Measurements from ENCODE around the gene MEIOB. TPM values are rescaled to one million over a fixed set of nuclear protein-coding genes. Genes with fewer than 3 reads are reported as not detected.

MEIOB gene
- total RNA-seq, 1 donor from 2014 or later, result 0.62 TPM

DNA sequence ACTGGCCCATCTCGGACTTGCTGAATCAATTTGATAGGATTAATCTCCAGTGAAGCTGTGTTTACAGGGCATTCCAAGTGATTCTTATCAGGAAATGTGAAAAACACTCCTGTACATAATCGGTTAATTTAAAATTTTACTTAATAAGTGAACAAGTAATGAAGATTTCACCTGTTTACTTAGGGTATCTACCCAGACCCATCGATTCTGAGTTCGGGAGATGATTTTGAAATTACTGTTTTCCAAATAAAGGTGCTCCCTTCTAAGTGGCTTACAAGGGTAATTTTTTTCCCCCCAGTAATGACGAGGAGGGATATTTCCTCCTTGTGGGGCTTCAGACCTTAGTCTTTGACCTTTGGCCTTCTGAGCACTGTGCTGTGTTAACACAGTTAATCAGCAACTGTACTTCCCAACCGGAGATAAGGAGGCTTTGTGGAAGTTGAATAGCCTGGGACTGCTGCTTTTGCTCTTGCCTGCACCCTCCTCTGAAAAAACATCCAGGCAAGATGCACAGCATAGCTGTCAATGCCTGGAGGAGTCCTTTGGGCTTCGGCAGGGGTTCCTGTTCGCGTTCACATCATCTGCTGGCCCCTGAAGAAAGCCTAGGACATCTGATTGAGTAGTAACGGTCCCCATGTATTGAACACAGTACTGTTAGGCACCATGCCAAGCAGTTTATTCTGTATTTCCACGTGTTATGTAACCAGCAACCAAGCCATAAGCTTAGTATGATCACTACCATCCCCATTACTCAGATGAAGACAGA is 43.1 kb downstream of the MEIOB start:
- no peak for DNase-seq

DNA sequence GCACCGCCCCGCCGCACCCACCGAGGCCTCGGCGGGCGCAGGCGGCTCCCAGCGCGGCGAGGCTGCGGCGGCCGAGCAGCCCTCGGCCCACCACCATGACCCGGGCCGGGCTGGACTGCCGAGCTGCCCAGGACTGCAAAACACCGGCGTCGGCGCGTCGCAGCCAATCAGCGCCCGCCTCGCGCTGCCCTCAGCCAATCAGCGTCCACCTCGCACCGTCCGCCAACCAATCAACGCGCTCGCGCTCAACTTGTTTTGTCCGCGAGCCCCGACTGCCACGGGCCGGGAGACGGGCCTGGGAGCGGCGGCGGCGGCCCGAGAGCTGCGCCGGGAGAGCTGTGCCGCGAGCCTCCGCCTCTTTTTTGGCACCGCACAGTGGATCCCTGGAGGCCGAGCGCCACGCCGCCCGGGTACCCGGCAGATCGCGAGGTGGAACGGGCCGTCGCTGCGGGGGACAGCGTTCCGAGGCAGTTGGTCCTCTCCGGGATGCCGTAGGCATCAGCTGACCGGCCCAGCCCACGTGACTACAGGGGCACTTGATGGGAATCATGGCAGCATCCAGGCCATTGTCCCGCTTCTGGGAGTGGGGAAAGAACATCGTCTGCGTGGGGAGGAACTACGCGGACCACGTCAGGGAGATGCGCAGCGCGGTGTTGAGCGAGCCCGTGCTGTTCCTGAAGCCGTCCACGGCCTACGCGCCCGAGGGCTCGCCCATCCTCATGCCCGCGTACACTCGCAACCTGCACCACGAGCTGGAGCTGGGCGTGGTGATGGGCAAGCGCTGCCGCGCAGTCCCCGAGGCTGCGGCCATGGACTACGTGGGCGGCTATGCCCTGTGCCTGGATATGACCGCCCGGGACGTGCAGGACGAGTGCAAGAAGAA is 45.0 kb downstream of the MEIOB start, which contains the start of the genes FAHD1 and HAGH:
Gene FAHD1 (plus strand): TSS at position 516 of the 883 bp plus-strand sequence. CDS start 33 bp downstream, at position 549.
Gene HAGH (minus strand): TSS at position 135 of the 883 bp plus-strand sequence. CDS start 38 bp downstream, at position 97.
- peak; percentile 97 for DNase-seq

DNA sequence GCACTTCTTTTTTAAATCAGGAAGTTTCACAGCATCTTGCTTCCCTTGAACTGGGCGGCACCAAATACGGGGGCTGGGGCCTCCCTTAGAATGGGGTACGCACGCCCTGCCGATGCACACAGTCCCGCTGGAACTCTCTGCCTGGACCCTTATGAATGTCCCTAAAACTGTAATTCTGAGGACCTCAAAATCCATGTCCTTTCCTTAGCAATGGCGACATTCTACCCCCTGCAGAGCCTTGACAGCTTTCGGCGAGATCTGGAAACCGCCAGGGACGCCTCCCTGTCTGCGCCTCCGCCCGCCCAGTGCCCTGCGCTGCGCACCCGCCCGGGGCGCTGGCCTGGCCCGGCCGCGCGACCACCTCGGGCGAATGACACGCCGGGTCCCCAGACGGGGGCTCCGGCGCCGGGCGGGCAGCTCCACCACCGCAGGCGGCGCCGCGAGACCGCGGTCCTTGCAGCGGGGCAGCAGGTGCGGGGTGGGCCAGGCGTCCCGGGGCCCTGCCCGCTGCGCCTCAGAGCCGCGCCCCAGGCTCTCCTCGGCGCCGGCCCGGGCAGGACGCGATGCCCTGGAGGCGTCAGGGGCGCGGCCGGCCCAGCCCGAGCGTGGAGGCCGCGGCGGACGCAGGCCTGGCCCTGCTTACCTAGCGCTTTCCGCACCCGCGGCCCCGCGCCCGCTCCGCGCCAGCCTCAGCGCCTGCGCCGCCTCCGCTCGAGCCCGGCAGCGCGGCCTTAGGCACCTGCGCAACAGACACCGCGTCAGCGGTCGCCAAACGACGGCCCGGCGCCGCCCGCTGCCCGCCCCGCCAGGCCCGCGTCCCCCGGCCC is 45.9 kb downstream of the MEIOB start:
- DNase-seq, result no peak

DNA sequence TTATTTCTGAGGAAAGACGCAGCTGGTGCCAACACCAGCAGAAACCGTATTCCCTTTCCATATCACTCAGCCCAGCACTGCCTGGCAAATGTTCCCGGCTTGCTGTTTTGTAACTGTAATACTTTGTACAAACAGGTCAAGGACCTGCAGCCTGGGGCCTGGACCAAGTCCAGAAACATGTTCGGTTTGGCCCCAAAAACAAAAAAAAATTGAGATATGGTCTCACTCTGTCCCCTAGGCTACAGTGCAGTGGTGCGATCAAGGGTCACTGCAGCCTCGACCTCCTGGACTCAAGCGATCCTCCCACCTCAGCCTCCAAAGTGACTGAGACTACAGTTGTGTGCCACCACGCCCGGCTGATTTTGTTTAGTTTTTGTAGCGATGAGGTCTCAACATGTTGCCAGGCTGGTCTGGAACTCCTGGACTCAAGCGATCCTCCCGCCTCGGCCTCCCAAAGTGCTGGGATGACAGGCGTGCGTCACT is 46.5 kb downstream of the MEIOB start:
- no peak for DNase-seq

DNA sequence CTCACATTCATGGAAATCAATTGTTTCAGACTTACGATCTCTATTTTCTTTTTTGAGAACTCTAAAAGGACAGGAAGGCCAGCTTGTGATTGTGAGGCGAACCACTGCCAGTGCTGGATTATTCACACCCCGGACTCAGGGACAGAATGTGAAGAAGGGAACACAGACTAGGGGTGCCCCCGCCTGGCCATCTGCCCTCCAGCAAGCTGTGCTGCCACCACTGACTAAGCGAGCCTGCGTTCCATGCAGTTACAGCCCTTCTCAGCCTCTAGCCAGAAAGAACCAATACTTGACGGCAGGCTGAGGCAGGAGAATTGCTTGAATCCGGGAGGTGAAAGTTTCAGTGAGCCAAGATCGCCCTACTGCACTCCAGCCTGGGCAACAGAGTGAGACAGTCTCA is 48.1 kb downstream of the MEIOB start:
- DNase-seq, result peak; percentile 73

DNA sequence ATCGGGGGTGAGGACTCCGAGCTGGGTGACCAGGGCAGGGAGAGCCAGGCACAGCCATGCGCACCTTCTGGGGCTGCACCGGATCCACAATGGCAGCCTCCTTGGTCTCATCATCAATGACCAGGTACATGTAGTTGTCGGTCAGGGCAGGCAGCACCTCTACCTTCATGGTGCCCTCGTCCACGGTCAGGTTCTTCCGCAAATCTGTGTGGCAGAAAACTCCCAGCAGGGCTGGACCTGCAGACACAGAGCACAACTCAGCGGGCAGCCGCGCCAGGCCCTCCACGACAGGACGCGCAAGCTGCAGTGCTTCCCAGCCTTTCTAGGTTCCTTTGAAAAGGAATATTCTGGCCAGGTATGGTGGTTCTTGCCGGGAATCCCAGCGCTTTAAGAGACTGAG is 49.2 kb downstream of the MEIOB start:
- DNase-seq, result no peak

DNA sequence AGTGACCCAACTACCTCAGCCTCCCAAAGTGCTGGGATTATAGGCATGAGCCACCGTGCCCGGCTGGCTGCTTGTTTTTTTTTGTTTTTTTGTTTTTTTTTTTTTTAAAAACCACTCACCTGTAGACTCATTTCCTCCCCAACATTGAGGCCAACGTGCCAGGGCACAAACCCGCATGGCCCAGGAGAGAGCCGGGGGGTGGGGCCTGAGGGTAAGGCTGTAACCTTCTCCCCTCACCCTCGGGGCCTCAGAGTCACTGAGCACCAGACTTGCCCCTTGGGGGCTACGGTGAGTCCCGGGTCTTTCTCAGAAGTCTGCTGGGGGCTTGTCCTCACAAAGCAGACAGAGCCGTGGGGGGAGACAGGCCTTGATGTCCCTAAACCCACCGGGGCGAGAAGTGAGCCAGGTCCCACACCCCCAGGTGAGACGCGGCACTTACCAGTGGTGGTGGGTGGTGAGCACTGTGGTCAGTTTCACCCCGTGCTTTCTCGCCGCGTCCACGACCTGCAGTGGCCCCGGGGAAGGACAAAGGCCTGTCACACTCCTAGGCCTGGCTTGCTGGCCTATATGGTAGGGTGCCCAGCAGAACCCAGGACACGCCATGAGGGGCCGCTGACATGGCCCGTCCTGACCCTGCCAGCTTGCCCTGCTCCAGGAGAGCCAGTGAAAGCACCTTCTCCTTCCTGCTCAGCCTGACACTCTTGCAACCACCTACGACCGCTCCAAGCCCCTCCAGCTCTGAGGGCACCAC is 49.9 kb downstream of the MEIOB start:
- no peak for DNase-seq

DNA sequence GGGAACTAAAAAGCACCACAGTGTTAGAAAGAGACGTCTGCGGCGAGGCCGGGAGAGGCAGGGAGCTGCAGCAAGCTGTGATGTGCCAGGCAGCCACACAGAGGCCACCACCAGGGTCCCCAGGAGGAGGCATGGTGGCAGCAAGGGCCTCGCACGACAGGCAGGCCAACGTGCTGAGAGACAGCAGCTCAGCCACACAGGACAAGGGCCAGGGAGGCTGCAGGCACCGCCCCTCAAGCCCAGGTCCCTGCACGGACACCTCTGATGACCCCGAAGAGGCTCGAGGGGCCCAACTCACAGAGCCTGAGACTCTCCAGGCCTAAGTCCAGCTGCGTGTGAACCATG is 51.0 kb downstream of the MEIOB start:
- no peak for DNase-seq

DNA sequence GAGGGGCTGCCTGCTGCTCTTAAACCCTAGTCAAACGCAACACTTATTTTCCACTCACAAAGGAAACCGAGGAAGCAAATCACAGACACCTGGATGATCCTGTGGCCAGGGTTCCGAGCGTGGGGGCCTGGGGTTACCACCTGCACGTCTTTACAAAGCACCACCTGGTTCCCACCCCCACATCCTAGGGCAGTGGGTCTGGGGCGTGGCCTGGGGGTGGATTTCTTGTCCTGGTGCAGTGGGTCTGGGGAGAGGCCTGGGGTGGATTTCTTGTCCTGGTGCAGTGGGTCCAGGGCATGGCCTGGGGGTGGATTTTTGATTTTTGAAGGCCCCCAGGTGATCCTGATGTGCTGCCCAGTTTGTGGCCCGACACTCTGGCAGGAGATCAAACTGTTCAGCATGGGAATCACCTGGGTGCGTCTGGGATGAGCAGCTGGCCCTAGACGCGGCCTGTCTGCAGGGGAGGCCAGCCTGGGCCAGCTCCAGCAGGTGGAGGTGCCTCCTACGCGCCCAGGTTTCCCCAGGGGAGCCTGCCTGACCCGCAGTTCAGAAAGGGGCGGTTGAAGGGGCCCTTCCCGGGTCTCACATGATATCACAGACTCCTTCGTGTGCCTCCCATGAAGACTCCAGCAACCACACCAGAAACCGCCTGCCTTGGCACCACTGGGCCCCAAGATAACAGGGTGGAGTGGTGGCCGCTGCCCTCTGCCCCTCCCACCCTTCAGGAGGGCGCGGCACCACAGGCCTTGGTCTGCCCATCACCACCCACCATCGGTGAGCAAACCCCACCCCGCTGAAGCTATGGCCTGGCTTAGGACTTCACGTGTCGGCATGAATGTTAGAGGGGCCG is 51.6 kb downstream of the MEIOB start:
- DNase-seq, result peak; percentile 2

DNA sequence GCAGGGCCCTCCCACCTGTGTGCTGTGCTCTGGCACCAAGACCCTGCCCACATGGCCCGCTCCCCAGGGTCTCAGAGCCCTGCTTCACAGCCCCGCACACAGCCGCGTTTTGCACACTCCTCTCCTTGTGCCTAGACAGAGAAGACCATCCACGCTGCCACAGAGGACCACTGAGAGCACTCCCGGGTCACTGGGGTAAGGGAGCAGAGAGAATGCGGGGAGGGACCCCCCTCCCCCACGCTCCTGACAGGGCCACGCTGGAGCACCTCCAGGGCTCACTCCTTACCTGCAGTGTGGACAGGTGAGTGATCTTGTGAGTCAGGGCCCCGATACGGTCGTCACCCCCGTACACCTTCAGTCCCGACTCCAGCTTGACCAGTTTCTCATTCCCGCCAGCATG is 52.4 kb downstream of the MEIOB start:
- no peak for DNase-seq

DNA sequence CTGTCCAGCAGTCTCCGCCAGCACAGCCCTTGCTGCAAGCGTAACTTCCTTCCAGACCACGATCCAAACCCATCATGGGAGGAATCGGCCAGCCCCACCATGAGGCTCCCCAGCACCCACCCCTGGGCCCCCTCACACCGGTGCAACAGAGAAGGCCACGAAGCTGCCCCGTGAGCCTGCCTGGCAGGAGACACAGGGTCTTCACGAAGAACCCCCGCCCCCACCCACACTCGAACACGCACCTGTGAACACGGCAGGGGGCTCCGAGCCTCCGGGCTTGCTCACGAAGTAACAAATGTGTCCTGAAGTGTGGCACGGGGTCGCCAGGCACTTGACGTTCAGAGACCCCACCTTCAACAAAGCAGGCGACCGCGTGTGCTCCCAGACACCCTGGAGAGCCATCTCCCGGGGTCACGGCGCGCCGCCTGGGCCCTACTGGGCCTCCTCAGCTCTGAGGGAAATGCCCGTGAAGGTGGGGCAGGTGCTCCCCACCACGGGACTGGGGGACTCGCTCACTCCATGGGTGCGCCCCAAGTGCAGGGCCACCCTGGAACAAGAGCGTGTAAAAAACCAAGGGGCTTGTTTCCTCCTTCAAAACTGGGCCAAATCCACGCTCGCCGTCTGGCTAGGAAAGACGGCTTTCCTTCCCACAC is 53.0 kb downstream of the MEIOB start:
- no peak for DNase-seq

DNA sequence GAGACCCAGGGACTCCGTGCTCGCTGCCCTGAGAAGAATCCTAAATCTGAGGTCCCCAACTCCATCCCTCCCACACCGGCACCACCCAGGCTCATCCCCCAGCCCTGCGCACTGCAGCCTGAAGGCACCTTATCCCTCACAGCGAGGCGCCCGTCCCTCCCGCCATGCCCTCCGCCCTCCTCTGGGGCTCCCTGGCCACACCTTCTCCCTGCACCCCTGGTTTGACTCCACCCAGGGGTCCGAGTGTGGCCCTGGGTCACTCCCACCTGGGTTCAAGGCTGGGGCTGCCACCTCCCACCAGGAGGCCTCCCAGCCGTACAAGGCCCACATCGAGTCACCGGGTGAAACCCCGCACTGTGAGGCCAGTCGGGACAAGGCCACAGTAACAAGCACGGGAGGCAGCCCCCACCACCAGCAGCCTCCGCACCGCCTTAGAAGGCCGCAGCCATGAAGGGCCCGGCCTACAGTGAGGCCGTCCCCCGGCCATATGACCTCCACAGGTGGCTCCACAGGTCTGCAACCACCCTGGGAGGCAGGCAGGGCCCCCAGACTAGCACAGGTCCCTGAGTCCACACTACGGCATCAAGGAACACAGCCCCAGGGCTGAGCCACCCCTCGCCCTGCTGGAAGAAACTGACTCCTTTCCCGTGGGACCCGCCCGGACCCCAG is 53.6 kb downstream of the MEIOB start:
- no peak for DNase-seq

DNA sequence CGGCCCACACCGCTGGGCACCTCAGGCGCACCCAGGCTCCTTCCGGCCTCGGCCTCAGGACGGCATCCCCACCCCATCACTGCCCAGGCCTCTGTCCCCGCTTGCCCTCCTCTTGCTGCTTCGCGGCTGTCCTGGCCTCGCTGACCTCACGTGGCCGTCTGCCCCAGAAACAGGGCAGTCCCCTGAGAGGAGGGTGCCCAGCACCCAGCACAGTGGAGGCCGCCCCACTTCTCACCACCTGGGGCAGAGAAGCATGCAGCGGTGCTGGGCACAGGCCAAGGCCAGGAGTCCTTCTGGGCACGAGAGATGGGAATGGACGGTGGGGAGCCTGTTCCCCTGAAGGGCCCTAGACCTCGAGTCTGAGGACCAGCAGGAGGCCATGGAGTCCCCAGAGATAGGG is 54.2 kb downstream of the MEIOB start:
- no peak for DNase-seq

DNA sequence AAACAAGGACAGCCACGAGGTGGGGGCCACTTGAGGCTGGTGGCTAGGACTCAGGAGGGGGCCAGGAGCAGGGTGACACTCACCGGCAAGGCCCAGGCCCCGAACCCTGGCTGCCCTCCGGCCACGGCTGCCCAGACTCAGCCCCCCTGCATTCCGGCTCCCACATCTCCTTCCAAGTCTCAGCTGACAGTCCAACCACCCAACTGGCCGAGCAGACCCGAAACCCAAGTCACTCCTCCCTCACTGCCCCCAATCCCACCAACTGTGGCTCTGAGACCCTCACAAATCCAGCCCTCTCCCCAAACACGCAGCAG is 54.7 kb downstream of the MEIOB start:
- DNase-seq, result no peak

DNA sequence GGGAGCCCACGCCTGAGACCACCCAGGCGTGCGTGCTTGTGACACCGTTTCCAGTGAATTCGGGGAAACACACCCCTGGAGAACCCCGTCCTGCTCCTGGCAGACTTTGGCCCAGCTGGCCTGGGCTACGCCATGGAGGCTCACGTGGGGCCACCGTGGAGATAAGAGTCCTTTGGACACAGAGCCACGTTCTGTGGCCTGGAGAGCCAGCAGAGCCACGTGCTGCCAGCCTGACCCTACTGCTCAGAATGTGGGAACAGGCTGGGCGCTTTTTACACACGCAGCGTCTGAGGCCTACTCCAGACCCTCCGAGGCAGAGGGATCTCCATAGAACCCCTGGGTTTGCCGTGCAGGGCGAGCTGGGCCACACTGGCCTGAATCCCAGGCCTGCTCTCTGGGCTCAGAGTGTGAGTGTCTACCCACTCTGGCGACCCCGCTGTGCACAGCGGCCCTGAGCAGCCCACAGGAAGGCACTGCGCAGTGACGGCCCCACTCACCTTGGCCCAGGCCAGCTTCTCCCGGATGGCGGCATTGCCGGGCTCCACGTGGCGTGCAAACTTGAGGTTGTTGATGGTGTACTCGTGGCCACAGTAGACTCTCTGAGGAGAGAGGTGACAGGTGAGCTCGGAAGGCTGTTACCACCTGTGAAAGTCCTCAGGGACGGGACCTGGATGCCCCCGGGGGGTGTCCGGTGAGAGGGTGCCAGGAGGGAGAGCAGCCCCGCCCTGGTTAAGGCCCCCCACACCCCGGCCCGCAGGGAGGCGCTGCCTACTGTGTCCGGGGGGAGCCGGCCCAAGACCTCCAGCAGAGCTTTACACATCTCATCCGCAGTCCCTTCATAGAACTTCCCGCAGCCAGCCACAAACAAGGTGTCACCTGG is 55.3 kb downstream of the MEIOB start:
- no peak for DNase-seq

DNA sequence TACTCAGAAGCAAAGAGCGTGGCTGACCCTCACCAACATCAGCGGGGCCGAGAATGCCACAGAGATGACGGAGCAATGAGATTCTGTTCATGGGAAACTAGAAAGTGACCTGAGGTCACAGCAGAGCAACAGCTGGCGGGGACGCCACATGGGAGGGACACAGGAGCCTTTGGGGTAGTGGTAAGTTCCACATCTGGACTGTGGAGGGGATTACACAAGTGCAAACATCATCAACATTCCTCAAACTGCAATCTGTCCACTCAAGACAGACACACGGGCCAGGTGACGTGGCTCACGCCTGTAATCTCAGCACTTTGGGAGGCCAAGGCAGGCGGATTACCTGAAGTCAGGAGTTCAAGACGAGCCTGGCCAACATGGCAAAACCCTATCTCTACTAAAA is 56.5 kb downstream of the MEIOB start:
- DNase-seq, result peak; percentile 64

DNA sequence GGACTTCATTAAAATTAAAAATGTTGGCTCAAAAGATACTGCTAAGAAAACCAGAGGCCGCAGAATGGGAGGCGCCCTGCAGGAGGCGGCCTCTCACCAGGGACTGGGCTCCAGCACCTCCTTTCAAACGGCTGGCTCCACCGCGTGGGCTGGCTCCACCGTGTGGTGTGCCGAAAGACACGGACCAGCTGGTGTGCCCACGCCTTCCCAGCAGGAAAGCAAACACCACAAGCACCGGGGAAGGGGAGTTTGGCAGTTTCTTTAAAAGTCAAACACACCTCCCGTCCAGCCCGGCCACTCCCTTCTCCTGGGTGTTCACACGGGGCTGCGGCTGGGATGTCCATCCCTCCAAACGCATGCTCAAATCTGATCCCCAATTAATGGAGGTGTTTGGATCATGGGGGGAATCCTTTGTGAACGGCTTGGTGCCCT is 59.2 kb downstream of the MEIOB start:
- DNase-seq, result peak; percentile 92

DNA sequence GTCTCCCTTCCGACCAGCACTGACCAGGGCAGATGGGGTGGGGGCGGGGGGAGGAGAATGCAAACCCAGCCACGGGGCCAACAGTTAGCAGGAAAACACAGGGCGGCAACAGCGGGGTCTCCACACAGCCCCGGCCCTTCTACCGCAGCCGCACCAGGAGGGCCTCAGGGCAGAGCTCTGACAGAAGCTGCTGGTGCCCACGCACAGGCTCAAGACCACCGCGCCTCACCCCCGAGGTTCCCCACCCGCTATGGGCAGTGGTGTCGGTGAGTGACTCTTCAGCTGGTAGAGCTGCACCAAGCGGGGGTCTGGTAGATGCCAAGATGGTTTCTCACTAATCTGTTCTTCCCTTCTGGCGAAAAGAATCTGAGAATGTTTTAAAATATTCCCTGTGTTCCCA is 61.4 kb downstream of the MEIOB start:
- no peak for DNase-seq

DNA sequence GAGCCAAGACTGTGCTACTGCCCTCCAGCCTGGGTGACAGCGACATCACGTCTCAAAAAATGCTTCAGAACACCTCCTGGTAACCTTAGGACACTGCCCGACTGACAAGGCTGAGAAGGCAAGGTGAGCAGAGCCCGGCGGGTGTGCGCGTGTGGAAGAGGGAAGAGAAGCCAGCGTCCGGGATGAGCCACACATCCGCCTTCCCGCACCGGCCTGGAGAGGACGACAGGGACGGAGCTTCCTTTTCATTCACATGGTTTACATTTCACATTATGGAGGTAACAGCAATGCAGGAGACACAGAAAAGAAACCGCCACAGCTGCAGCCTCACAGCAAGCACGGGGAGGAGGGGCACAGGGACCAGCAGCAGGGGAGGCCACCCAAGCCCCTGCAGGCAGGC is 61.9 kb downstream of the MEIOB start:
- no peak for DNase-seq

Measured in tongue (tissue), 2 donors.